Suprapubic skin (tissue), 3 donors: Measurements from ENCODE around the gene ADM2.

ENCODE experiments used
- POLR2A ChIP-seq, 2 donors: fragments of 450-650 bp; IDR thresholded peaks; one replicate each; pipeline ENCODE4 v1.6.1; 2017; ENCODE audit warnings: antibody characterized with exemption in 2 of 2, mild to moderate bottlenecking in 2 of 2, moderate library complexity in 2 of 2
- TF ChIP-seq, protein P1 (sequence below), 2 donors: fragments of 200-600 bp in 1 of 2; fragments of 450-650 bp in 1 of 2; sonication (generic) in 1 of 2; IDR thresholded peaks; one replicate each; pipeline ENCODE4 v1.5.1; 2016 to 2019; ENCODE audit warnings: antibody characterized with exemption in 2 of 2, mild to moderate bottlenecking in 1 of 2, moderate library complexity in 1 of 2

DNA sequence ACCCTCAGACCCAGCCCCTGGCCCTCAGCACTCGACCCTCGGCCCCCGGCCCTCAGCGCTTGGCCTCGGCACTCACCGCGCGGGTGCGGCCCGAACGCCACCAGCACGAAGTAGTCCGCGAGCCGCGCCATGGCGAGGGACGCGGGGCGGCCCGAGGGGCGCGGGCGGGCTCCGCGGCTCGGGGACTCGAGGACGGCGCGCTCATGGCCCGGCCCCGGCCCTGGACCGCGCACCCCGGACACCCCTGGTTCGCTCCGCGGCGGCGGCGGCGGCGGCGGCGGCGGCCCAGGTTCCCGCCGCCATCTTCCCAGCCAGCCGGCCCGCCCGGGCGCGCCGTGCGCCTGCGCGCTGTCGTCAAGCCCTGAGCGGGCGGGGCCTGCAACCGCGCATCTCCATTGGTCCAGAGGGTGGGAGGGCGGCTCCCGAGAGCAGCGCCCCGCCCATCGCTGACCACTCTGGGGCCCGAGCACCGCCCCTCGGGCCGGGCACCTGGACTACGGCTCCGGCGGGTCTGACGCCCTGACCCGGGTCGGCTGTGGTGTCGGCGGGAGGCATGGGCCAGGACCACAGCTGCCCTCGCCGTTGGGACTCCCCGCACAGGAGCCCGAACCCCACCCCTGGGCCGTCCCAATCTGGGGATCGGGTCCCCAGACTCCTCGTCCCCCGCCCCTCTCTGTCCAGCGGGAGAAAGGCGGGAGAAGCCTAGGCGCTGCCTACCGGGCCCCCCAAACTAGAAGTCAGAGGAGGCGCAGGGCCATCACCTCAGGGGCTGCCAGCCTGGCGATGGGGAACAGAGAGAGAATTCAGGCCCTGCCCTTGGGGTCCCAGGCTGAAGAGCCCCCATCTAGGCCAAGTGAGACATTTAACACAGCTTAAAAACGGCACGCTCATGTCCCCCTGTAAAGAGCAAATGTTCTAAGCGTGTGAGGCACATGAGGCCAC lies 6.4 kb upstream of the ADM2 start, which contains the start of gene SBF1:
- TF ChIP-seq, protein P1, sequence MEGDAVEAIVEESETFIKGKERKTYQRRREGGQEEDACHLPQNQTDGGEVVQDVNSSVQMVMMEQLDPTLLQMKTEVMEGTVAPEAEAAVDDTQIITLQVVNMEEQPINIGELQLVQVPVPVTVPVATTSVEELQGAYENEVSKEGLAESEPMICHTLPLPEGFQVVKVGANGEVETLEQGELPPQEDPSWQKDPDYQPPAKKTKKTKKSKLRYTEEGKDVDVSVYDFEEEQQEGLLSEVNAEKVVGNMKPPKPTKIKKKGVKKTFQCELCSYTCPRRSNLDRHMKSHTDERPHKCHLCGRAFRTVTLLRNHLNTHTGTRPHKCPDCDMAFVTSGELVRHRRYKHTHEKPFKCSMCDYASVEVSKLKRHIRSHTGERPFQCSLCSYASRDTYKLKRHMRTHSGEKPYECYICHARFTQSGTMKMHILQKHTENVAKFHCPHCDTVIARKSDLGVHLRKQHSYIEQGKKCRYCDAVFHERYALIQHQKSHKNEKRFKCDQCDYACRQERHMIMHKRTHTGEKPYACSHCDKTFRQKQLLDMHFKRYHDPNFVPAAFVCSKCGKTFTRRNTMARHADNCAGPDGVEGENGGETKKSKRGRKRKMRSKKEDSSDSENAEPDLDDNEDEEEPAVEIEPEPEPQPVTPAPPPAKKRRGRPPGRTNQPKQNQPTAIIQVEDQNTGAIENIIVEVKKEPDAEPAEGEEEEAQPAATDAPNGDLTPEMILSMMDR (IDR thresholded peaks at IDR 0.05) = no peak
- peak; percentile 64 to 86 for TF ChIP-seq POLR2A (IDR thresholded peaks at IDR 0.05)
